HCT116 (cell line): Measurements from ENCODE around the gene ERP27. TPM values are rescaled to one million over a fixed set of nuclear protein-coding genes. Genes with fewer than 3 reads are reported as not detected.

ENCODE experiments used
- ATAC-seq: fragments of 200-7000 bp; cut with Tn5 transposase; 2 replicates; pipeline ENCODE4 v1.9.1; 2020; ENCODE audit warnings: mild to moderate bottlenecking, moderate library complexity
- BruUV-seq: library from RNA; stranded (reverse); fragments of 400-500 nt; replicated peaks from 2 replicates; lab custom pipeline; 2021; lab: Mats Ljungman, UMichigan
- CTCF ChIA-PET: fragments of 300-600 bp; sonication (Branson Sonifier 250); formaldehyde crosslinking; loops from one replicate; lab custom pipeline; 2021; ENCODE audit warnings: antibody characterized with exemption; lab: Charles Lee
- POLR2A ChIA-PET: fragments of 300-600, 350-600 bp; sonication (Branson Sonifier 250); formaldehyde crosslinking; loops from one replicate; lab custom pipeline; 2021; ENCODE audit warnings: antibody characterized with exemption; lab: Charles Lee
- RAD21 ChIA-PET, 2 experiments: fragments of 300-600 bp; sonication (Branson Sonifier 250); formaldehyde crosslinking; loops; one replicate each; lab custom pipeline; 2023; ENCODE audit warnings: low total read pairs in 2 of 2; ENCODE audit not compliant: uncharacterized antibody in 2 of 2, unreplicated experiment in 2 of 2, low non-redundant PET in 1 of 2; lab: Charles Lee
- DNase-seq: peaks from one replicate; pipeline ENCODE4 v3.0.0-alpha.2; 2010; ENCODE audit warnings: low read depth, low spot score
- H2AFZ ChIP-seq: fragments of 200-600 bp; shearing (Covaris generic), sonication (generic); 2 replicates; pipeline ENCODE4 v1.6.1; 2017; ENCODE audit warnings: low read depth, mixed run types, mixed read lengths, antibody characterized with exemption, low read length; ENCODE audit not compliant: poor library complexity, severe bottlenecking
- H3K27ac ChIP-seq: 2 replicates; pipeline ENCODE4 v1.5.1; 2012; ENCODE audit warnings: low read depth, low read length
- H3K27me3 ChIP-seq: fragments of 200-600 bp; sonication (generic); 2 replicates; pipeline ENCODE4 v1.6.1; 2016; ENCODE audit warnings: mixed run types, low read length, mixed read lengths; ENCODE audit not compliant: insufficient read depth
- H3K36me3 ChIP-seq, 2 experiments: fragments of 200-500 bp in 1 of 2; fragments of 200-600 bp in 1 of 2; sonication (Bioruptor generic) in 1 of 2; sonication (generic) in 1 of 2; 2 replicates each; pipeline versions ENCODE4 v1.5.1 to v1.6.1; 2014 to 2016; ENCODE audit warnings: low read length in 2 of 2, inconsistent platforms in 1 of 2, mixed read lengths in 1 of 2, mixed run types in 1 of 2; ENCODE audit not compliant: insufficient read depth in 2 of 2, control insufficient read depth in 1 of 2
- H3K4me1 ChIP-seq, 2 experiments: fragments of 200-600 bp in 1 of 2; sonication (generic) in 1 of 2; 2 replicates each; pipeline versions ENCODE4 v1.5.1 to v1.6.1; 2012 to 2017; ENCODE audit warnings: low read length in 2 of 2, inconsistent platforms in 1 of 2, mild to moderate bottlenecking in 1 of 2, mixed read lengths in 1 of 2, mixed run types in 1 of 2, moderate library complexity in 1 of 2; ENCODE audit not compliant: insufficient read depth in 2 of 2, control insufficient read depth in 1 of 2
- H3K4me2 ChIP-seq: fragments of 200-600 bp; sonication (generic); 2 replicates; pipeline ENCODE4 v1.6.1; 2017; ENCODE audit warnings: mixed run types, low read length, mixed read lengths
- H3K4me3 ChIP-seq, 2 experiments: fragments of 200-600 bp in 1 of 2; sonication (generic) in 1 of 2; replicated peaks in 1 of 2; 2 replicates each; pipeline ENCODE4 v1.5.1; 2011 to 2016; ENCODE audit warnings: low read length in 2 of 2, control low read depth in 1 of 2, low read depth in 1 of 2, mild to moderate bottlenecking in 1 of 2, mixed read lengths in 1 of 2, mixed run types in 1 of 2
- H3K79me2 ChIP-seq: fragments of 200-600 bp; sonication (generic); 2 replicates; pipeline ENCODE4 v1.6.1; 2017; ENCODE audit warnings: mild to moderate bottlenecking, mixed run types, low read length, moderate library complexity, mixed read lengths; ENCODE audit not compliant: insufficient read depth
- H3K9ac ChIP-seq: fragments of 200-600 bp; sonication (generic); 2 replicates; pipeline ENCODE4 v1.6.1; 2016; ENCODE audit warnings: low read length, mixed read lengths
- H3K9me2 ChIP-seq: fragments of 200-600 bp; sonication (generic), shearing (Covaris generic); 2 replicates; pipeline ENCODE4 v1.6.1; 2017; ENCODE audit warnings: mixed run types, mild to moderate bottlenecking, moderate library complexity; ENCODE audit not compliant: insufficient read depth
- H3K9me3 ChIP-seq, 2 experiments: fragments of 200-500 bp in 1 of 2; fragments of 200-600 bp in 1 of 2; sonication (Bioruptor generic) in 1 of 2; sonication (generic) in 1 of 2; 2 replicates each; pipeline ENCODE4 v1.6.1; 2014 to 2017; ENCODE audit warnings: low read length in 2 of 2, mixed read lengths in 2 of 2, inconsistent platforms in 1 of 2, low read depth in 1 of 2, mild to moderate bottlenecking in 1 of 2, mixed run types in 1 of 2, moderate library complexity in 1 of 2; ENCODE audit not compliant: control insufficient read depth in 1 of 2, insufficient read depth in 1 of 2
- H4K20me1 ChIP-seq: fragments of 200-600 bp; sonication (generic), shearing (Covaris generic); 2 replicates; pipeline ENCODE4 v1.6.1; 2017; ENCODE audit warnings: mixed run types, mild to moderate bottlenecking, moderate library complexity; ENCODE audit not compliant: insufficient read depth
- ATF3 ChIP-seq: IDR thresholded peaks from 2 replicates; pipeline ENCODE4 v1.6.1; 2012
- CEBPB ChIP-seq: IDR thresholded peaks from 2 replicates; pipeline ENCODE4 v1.6.1; 2012; ENCODE audit warnings: low read depth
- EGR1 ChIP-seq: IDR thresholded peaks from 2 replicates; pipeline ENCODE4 v1.6.1; 2012; ENCODE audit warnings: low read depth
- ELF1 ChIP-seq: IDR thresholded peaks from 2 replicates; pipeline ENCODE4 v1.6.1; 2012; ENCODE audit warnings: low read depth, borderline replicate concordance
- EZH2phosphoT487 ChIP-seq: fragments of 200-600 bp; IDR thresholded peaks from 2 replicates; pipeline ENCODE4 v1.6.1; 2018; ENCODE audit warnings: antibody characterized with exemption, borderline replicate concordance
- FOSL1 ChIP-seq: IDR thresholded peaks from 2 replicates; pipeline ENCODE4 v1.6.1; 2012; ENCODE audit warnings: low read depth
- POLR2A ChIP-seq: IDR thresholded peaks from 2 replicates; pipeline ENCODE4 v1.7.0; 2011; ENCODE audit warnings: borderline replicate concordance; ENCODE audit not compliant: insufficient read depth, insufficient read length; ENCODE audit errors: extremely low read depth
- POLR2AphosphoS5 ChIP-seq: IDR thresholded peaks from 2 replicates; pipeline ENCODE4 v1.6.1; 2011; ENCODE audit warnings: mild to moderate bottlenecking, low read depth, low read length, moderate library complexity
- RAD21 ChIP-seq: IDR thresholded peaks from 2 replicates; pipeline ENCODE4 v1.6.1; 2012; ENCODE audit warnings: low read depth, mild to moderate bottlenecking
- REST ChIP-seq: IDR thresholded peaks from 2 replicates; pipeline ENCODE4 v1.6.1; 2012; ENCODE audit warnings: low read depth
- SIN3A ChIP-seq: IDR thresholded peaks from 2 replicates; pipeline ENCODE4 v1.6.1; 2012; ENCODE audit warnings: low read depth
- SP1 ChIP-seq: IDR thresholded peaks from 2 replicates; pipeline ENCODE4 v1.6.1; 2012; ENCODE audit warnings: low read depth
- SRF ChIP-seq: IDR thresholded peaks from 2 replicates; pipeline ENCODE4 v1.6.1; 2012; ENCODE audit warnings: low read depth
- TCF7L2 ChIP-seq: IDR thresholded peaks from 2 replicates; pipeline ENCODE4 v1.7.0; 2011; ENCODE audit warnings: borderline replicate concordance, inconsistent platforms; ENCODE audit not compliant: insufficient read depth, insufficient read length; ENCODE audit errors: extremely low read depth
- YY1 ChIP-seq: IDR thresholded peaks from 2 replicates; pipeline ENCODE4 v1.6.1; 2011; ENCODE audit warnings: low read length, low read depth, moderate library complexity, mild to moderate bottlenecking; ENCODE audit not compliant: insufficient replicate concordance; ENCODE audit errors: extremely low read depth
- ZFX ChIP-seq: fragments of 450-650 bp; IDR thresholded peaks from 2 replicates; pipeline ENCODE4 v1.6.1; 2017
- ZNF274 ChIP-seq: fragments of 200-500 bp; sonication (Bioruptor generic); IDR thresholded peaks from 2 replicates; pipeline ENCODE4 v1.6.1; 2014; ENCODE audit warnings: mild to moderate bottlenecking, low read depth, low read length, inconsistent platforms
- intact Hi-C: fragments of 100-400 bp; cut with micrococcal nuclease; formaldehyde crosslinking; loops from 2 replicates; pipeline ENCODE4 v1.10.0; 2022
- total RNA-seq: library from RNA; stranded (reverse); gene quantifications from one replicate; pipeline ENCODE4 v1.2.1, GENCODE V29; 2021; ENCODE audit not compliant: unreplicated experiment
- TF ChIP-seq, protein P1 (sequence below), 3 experiments: fragments of 200-600 bp in 1 of 3; sonication (generic) in 1 of 3; IDR thresholded peaks in 2 of 3; conservative IDR thresholded peaks in 1 of 3; 2 replicates each; pipeline ENCODE4 v1.5.1; 2012 to 2017; ENCODE audit warnings: low read depth in 2 of 3, low read length in 2 of 3, antibody characterized with exemption in 1 of 3, borderline replicate concordance in 1 of 3, control low read depth in 1 of 3, mild to moderate bottlenecking in 1 of 3, mixed read lengths in 1 of 3, mixed run types in 1 of 3, moderate library complexity in 1 of 3; ENCODE audit not compliant: insufficient read depth in 1 of 3

The ERP27 gene
- total RNA-seq, 1 experiment from 2014 or later: 0.39 TPM

- intact Hi-C loops: no loop called here
- H3K4me2 ChIP-seq: peak within 1 kb of the TSS; percentile 10; the same call in 1 of the 2 replicates
- BruUV-seq: no TSS peak
- no peak within 1 kb of the TSS for H3K27ac ChIP-seq
- no peaks in the 10 kb centered on the region for H3K9me3 ChIP-seq
- ChIA-PET RAD21 (no interaction called here), POLR2A (no interaction called here), CTCF (no interaction called here)
- no peaks in the 10 kb centered on the region for H4K20me1 ChIP-seq
- H3K9ac ChIP-seq: no peak within 1 kb of the TSS
- H2AFZ ChIP-seq: peak within 1 kb of the TSS; percentile 43
- DNase-seq (no peak), ATAC-seq (no peak)
- H3K9me2 ChIP-seq: no peaks in the 10 kb centered on the region
- peaks cover 0 to 7% of the 10 kb centered on the region in 2 experiments; a peak in 2 of 4 replicates for H3K4me1 ChIP-seq
- no peaks in the 10 kb centered on the region for H3K79me2 ChIP-seq
- H3K4me3 ChIP-seq: no peak within 1 kb of the TSS
- no peaks in the 10 kb centered on the region for H3K36me3 ChIP-seq
- H3K27me3 ChIP-seq: no peaks in the 10 kb centered on the region
- TF ChIP-seq TCF7L2: no peak
- no peak for TF ChIP-seq ATF3
- no peak for TF ChIP-seq ZFX
- TF ChIP-seq CEBPB: no peak
- TF ChIP-seq SP1: no peak
- no peak for TF ChIP-seq YY1
- no peak for TF ChIP-seq POLR2A
- no peak for TF ChIP-seq FOSL1
- TF ChIP-seq EGR1: no peak
- TF ChIP-seq SRF: no peak
- no peak for TF ChIP-seq ELF1
- TF ChIP-seq ZNF274: no peak
- no peak for TF ChIP-seq EZH2phosphoT487
- TF ChIP-seq RAD21: no peak
- no peak for TF ChIP-seq REST
- TF ChIP-seq, protein P1, sequence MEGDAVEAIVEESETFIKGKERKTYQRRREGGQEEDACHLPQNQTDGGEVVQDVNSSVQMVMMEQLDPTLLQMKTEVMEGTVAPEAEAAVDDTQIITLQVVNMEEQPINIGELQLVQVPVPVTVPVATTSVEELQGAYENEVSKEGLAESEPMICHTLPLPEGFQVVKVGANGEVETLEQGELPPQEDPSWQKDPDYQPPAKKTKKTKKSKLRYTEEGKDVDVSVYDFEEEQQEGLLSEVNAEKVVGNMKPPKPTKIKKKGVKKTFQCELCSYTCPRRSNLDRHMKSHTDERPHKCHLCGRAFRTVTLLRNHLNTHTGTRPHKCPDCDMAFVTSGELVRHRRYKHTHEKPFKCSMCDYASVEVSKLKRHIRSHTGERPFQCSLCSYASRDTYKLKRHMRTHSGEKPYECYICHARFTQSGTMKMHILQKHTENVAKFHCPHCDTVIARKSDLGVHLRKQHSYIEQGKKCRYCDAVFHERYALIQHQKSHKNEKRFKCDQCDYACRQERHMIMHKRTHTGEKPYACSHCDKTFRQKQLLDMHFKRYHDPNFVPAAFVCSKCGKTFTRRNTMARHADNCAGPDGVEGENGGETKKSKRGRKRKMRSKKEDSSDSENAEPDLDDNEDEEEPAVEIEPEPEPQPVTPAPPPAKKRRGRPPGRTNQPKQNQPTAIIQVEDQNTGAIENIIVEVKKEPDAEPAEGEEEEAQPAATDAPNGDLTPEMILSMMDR (IDR thresholded peaks at IDR 0.05 in 2 of 3, conservative IDR thresholded peaks at IDR 0.05 in 1 of 3; ENCODE audit: borderline replicate concordance in 1 of 3, insufficient read depth in 1 of 3, low read depth in 2 of 3, low read length in 2 of 3): no peak
- TF ChIP-seq POLR2AphosphoS5: no peak
- no peak for TF ChIP-seq SIN3A
- TF ChIP-seq, all 23 proteins: peak for 0
Observed at GRCh38 chr12:14961466-14962152, 23.3 kb upstream of the ERP27 start, which contains the start of gene ARHGDIB. TSS of gene ARHGDIB (minus strand) at chr12:14961601. CDS start at chr12:14950712, 10,889 bp downstream.
